Astrocyte of the cerebellum (primary cell): ENCODE data around the gene FRMD4A.
"Not testable (repeated sequence)": the region's sequence is repeated elsewhere in the genome, so short reads cannot be mapped to it uniquely, and the experiment has no call there.

Experiments used
- DNase-seq: peaks from one replicate; pipeline ENCODE4 v3.0.0-alpha.2; 2011; ENCODE audit warnings: low read depth
- H3K4me3 ChIP-seq: 2 replicates; pipeline ENCODE4 v1.5.1; 2011; ENCODE audit warnings: mild to moderate bottlenecking, low read depth, low read length, moderate library complexity
- in situ Hi-C: cut with HindIII; loops from 2 replicates; pipeline ENCODE4 v1.10.0; 2017; ENCODE audit warnings: low sequenced_read_pairs
- TF ChIP-seq, protein P1 (sequence below): IDR thresholded peaks from 2 replicates; pipeline ENCODE4 v1.5.1; 2012; ENCODE audit warnings: low read length, low read depth, moderate library complexity, mild to moderate bottlenecking; ENCODE audit errors: missing control alignments

Gene FRMD4A

DNA sequence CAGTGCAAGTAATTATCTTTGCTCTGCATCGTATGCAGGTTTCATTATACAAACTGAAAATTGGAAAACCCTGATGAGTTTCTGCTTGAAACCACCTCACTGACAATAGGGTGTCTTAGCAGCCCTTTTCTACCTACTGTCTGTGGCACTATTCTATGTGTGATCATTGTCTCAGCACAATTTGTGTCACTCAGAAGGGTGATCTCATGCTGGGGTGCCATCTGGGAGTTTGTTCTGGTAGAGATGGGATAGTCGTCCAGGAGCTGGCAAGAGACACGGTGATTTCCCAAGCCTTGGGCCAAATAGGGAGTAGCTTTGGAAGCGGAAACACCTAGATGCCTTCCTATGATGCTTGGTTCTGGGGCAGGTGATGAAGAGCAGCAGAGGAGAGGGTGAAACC is 186.3 kb downstream of the FRMD4A start:
- TF ChIP-seq, protein P1, sequence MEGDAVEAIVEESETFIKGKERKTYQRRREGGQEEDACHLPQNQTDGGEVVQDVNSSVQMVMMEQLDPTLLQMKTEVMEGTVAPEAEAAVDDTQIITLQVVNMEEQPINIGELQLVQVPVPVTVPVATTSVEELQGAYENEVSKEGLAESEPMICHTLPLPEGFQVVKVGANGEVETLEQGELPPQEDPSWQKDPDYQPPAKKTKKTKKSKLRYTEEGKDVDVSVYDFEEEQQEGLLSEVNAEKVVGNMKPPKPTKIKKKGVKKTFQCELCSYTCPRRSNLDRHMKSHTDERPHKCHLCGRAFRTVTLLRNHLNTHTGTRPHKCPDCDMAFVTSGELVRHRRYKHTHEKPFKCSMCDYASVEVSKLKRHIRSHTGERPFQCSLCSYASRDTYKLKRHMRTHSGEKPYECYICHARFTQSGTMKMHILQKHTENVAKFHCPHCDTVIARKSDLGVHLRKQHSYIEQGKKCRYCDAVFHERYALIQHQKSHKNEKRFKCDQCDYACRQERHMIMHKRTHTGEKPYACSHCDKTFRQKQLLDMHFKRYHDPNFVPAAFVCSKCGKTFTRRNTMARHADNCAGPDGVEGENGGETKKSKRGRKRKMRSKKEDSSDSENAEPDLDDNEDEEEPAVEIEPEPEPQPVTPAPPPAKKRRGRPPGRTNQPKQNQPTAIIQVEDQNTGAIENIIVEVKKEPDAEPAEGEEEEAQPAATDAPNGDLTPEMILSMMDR = no peak
- in situ Hi-C loops = no loop called here
- H3K4me3 ChIP-seq = no peak overlapping the region
- no peak for DNase-seq

DNA sequence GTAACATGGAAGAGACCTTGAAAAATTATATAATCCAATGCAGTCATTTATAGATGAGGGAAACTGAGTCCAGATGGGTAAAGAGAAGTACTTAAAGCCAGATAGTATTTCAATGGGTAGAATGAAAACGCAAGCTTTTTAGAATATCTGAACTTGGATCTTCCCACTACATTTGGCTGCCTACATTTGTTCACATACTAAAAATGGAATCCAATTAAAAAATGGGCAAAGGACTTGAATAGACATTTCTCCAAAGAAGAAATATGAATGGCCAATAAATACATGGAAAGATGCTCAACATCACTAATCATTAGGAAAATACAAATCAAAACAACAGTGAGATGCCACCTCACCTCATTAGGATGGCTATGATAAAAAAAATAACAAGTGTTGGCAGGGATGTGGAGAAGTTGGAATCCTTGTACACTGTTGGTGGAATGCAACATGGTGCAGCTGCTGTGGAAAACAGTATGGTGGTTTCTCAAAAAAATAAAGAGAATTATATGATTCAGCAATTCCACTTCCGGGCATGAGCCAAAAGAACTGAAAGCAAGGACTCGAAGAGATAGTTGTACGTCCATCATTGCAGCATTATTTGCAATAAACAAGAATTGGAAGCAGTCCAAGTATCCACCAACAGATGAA is 188.0 kb downstream of the FRMD4A start:
- TF ChIP-seq, protein P1 = no peak
- in situ Hi-C loops = no loop called here
- no peak for DNase-seq
- no peak overlapping the region for H3K4me3 ChIP-seq

DNA sequence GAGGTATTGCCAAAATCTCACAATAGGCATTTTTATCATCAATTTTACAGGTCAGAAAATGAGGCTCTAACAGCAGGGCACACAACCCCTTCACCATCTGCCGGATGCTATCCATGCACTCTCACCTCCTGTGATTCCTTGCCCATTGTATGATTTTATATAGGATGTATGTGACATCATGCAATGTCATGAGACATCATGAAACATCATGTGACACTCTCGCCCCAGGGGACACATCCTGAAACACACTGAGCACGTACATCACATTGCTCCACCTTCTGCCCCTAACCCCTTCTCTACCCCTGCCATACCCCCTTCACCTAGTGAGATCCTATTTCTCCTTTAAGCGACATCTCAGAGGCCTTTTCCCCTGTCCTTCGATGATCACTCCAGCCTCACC is 189.4 kb downstream of the FRMD4A start:
- H3K4me3 ChIP-seq = no peak overlapping the region
- in situ Hi-C loops = no loop called here
- no peak for DNase-seq
- TF ChIP-seq, protein P1 = no peak

DNA sequence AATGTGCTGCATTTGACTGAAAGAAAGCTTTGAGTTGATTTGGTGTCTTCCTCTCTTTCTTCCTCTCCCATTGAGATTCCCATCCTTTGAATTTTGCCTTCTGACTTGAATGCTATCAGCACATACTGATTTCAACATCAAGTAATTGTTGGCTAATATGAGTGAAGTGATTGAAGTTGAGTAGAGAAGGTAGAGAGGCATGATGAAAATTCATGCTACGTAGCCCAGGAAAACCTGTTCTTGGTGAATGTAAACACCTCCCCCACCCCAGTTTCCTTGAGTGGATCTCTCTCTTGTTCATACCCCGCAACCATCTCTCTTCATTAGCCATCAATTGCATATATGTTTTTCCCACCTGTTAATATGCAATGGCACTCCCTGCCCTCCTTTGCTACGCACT is 193.3 kb downstream of the FRMD4A start:
- no peak overlapping the region for H3K4me3 ChIP-seq
- TF ChIP-seq, protein P1 = no peak
- DNase-seq = no peak
- in situ Hi-C loops = no loop called here

DNA sequence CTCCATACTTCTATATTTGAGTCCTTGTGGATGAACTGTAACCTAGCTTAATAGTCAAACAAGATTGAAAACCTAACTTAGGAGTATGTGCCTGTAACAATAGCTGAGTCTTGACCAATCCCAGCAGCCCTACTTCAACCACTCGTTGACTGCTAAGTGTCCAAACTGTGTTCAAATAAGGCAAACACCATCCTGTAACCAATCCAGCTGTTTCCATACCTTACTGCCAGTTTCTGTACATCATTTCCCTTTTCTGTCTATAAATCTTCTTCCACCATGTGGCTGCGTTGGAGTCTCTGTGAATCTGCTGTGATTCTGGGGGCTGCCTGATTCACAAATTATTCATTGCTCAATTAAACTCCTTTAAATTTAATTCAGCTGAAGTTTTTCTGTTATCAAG is 195.5 kb downstream of the FRMD4A start:
- in situ Hi-C loops, H3K4me3 ChIP-seq, DNase-seq: not testable (repeated sequence)

DNA sequence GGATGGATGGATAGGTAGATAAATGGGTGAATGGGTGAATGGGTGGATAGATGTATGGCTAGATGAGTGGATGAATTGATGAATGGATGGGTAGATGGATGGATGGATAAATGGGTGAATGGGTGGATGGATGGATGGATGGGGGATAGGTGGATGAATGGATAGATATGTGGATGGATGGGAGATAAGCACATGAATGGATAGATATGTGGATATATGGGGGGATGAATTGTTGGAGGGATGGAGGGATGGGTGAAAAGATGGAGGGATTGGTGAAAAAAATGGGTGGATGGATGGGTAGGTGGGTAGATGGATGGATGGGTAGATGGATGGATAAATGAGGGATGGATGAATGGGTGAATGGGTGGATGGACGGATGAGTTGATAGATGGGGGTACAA is 196.4 kb downstream of the FRMD4A start:
- H3K4me3 ChIP-seq = no peak overlapping the region
- in situ Hi-C loops = no loop called here
- TF ChIP-seq, protein P1 = no peak

DNA sequence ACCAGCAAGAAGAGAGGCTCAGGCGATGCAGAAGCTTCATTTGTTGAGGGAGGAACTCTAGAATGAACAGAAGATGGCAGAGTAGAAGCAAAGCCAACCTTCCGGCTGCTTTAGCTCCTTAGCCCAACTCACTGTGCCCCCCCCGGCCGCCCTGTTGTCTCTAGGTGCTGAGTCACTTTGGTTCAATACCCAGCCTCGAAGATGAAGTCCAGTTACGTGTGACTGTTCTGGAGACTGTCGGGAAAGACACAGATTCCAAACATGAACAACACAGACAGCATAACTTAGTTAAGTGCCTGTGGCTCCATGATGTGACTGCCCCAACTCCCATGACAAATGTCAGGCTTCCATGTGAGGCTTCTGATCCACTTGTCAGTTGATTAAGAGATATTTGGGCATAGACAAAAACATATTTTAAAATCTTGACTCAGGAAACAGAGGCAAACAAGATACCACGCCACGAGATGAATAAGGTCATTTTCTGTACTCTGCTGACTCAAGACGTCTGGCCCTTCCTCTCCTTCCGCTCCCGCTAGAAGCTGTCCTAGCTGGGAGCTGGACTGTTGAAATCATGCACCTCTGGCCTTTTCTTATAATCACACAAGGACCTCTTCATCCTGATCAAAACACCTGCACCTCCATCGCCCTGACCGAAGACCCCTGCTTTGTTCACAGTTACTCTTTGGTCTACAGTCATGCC is 199.3 kb downstream of the FRMD4A start:
- TF ChIP-seq, protein P1 = no peak
- H3K4me3 ChIP-seq = no peak overlapping the region
- no peak for DNase-seq
- in situ Hi-C loops = no loop called here

More for the DNA sequence above, 196.4 kb downstream of the FRMD4A start:
- no peak for DNase-seq
